Activated CD8-positive, alpha-beta memory T cell treated with anti-CD3 and anti-CD28 coated beads, Interleukin-2, amount 50 U/mL, for 24 hours (primary cell): Measurements from ENCODE around the gene HSPB7.
A peak's percentile ranks its signal among the peaks of the same experiment; 100 is the strongest.
"Not testable (repeated sequence)": the region's sequence is repeated elsewhere in the genome, so short reads cannot be mapped to it uniquely, and the experiment has no call there.

Experiments
- DNase-seq: peaks from one replicate; pipeline ENCODE4 v3.0.0-alpha.2; 2020; ENCODE audit errors: extremely low read depth

The HSPB7 gene

GRCh38 chr1:16022393-16022792 is 4.5 kb upstream of the HSPB7 start:
- DNase-seq, result no peak

GRCh38 chr1:16021681-16022080 is 3.8 kb upstream of the HSPB7 start, which contains the start of gene CLCNKA:
Gene CLCNKA (plus strand): TSS chr1:16022036. CDS start chr1:16022620, 584 bp downstream.
- DNase-seq, result no peak

GRCh38 chr1:16020878-16021277 is 3.0 kb upstream of the HSPB7 start:
- DNase-seq, result not testable (repeated sequence)

GRCh38 chr1:16020325-16020724 is 2.5 kb upstream of the HSPB7 start:
- DNase-seq, result no peak

GRCh38 chr1:16019644-16020277 is 1.9 kb upstream of the HSPB7 start:
- DNase-seq, result no peak

GRCh38 chr1:16018749-16019643 is 1.2 kb upstream of the HSPB7 start:
- no peak for DNase-seq

GRCh38 chr1:16018308-16018707 is 465 bp upstream of the HSPB7 start:
- DNase-seq, result no peak

GRCh38 chr1:16017076-16017460 is 775 bp downstream of the HSPB7 start:
- DNase-seq, result no peak

GRCh38 chr1:16015960-16016901 is 1.6 kb downstream of the HSPB7 start:
- DNase-seq, result no peak

- DNase-seq, result no peak
These were observed 2.4 kb downstream of the HSPB7 start for GRCh38 chr1:16015491-16015890.

- DNase-seq, result no peak
These were observed 3.0 kb downstream of the HSPB7 start for GRCh38 chr1:16014509-16015482.

- DNase-seq, result no peak
These were observed 4.0 kb downstream of the HSPB7 start for GRCh38 chr1:16013908-16014258.

- no peak for DNase-seq
These were observed 4.5 kb downstream of the HSPB7 start for GRCh38 chr1:16013220-16013907.

- no peak for DNase-seq
These were observed 5.1 kb downstream of the HSPB7 start for GRCh38 chr1:16012590-16013219.

GRCh38 chr1:16011936-16012589 is 5.8 kb downstream of the HSPB7 start:
- DNase-seq, result no peak

- DNase-seq, result no peak
These were observed 7.0 kb downstream of the HSPB7 start for GRCh38 chr1:16010837-16011236.

GRCh38 chr1:16009678-16010077 is 8.2 kb downstream of the HSPB7 start:
- no peak for DNase-seq

- peak; percentile 49 for DNase-seq
These were observed 8.8 kb downstream of the HSPB7 start for GRCh38 chr1:16009030-16009460.

- no peak for DNase-seq
These were observed 10.0 kb downstream of the HSPB7 start for GRCh38 chr1:16007671-16008341.
